Right atrium auricular region (tissue), 2 donors: ENCODE results near the gene AATK. TPM values are rescaled to one million over a fixed set of nuclear protein-coding genes. Genes with fewer than 3 reads are reported as not detected.

Experiments used
- DNase-seq: peaks from one replicate; pipeline ENCODE4 v3.0.0-alpha.2; 2019; ENCODE audit warnings: low spot score
- H3K27ac ChIP-seq, 2 donors: fragments of 200-600 bp; sonication (generic); 1 replicate in 1 of 2; 2 replicates in 1 of 2; pipeline ENCODE4 v1.5.1; 2016 to 2019
- H3K27me3 ChIP-seq, 2 donors: fragments of 200-600 bp; sonication (generic); one replicate each; pipeline versions ENCODE4 v1.5.1 to v1.6.0; 2017 to 2019
- H3K36me3 ChIP-seq: fragments of 200-600 bp; sonication (generic); one replicate; pipeline ENCODE4 v1.5.1; 2016
- H3K4me1 ChIP-seq, 2 donors: fragments of 200-600 bp; sonication (generic); one replicate each; pipeline versions ENCODE4 v1.5.1 to v1.6.0; 2017 to 2019
- H3K4me3 ChIP-seq, 2 donors: fragments of 200-600 bp; sonication (generic); 1 replicate in 1 of 2; 2 replicates in 1 of 2; pipeline ENCODE4 v1.5.1; 2017 to 2019; ENCODE audit warnings: mild to moderate bottlenecking in 1 of 2, moderate library complexity in 1 of 2
- H3K9me3 ChIP-seq, 2 donors: fragments of 200-600 bp; sonication (generic); one replicate each; pipeline ENCODE4 v1.5.1; 2019
- CTCF ChIP-seq, 2 donors: fragments of 200-600 bp; sonication (generic); IDR thresholded peaks; one replicate each; pipeline ENCODE4 v1.5.1; 2019; ENCODE audit warnings: antibody characterized with exemption in 2 of 2
- total RNA-seq, 2 donors: library from RNA; depleted of rRNA; stranded (reverse); fragments of >200 nt; gene quantifications; one replicate each; pipeline ENCODE4 v1.1.0, GENCODE V29; 2016

Gene AATK
- total RNA-seq, 2 donors from 2014 or later = 5.4 to 6.5 TPM

DNA sequence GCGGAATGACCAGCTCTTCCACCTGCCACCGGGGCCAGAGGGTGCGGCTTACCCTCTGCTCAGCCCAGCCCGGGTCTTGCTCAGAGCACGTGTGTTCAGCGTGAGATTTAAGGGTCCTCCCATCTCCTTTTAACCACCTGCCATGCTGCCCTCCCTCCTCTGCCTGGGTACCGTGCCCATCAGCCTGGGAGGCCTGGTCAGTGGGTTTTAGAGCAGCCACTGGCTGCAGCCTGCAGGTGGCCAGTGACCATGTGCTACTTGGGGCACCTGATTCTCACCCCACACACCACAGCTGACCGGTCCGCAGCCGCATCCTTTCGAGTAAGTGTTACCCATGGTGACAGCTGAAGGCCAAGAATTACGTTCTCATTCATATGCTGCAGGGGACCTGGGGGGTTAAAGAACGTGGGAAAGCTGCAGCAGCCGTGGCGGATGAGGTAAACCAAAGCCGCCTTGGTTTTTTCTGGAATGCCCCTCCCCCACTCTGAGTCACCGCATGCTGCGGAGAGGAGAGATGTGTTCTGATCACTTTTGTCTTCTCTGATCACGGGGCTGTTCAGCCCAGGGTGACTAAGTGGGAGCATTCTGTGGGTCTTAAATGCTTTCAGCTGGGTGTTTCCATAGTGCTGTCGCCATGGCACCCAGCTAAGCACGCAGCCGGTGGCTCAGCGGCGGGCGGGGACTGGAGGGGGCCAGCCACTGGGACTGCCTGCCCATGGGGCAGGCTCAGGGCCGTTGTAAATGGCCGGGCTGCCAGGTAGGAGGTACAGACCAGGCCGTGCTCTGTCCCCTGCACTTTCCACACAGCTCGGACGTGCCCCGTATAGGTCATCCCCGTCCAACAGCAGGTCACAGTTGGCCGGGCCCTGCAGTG is 71.3 kb downstream of the AATK start:
- H3K4me1 ChIP-seq = peaks cover 0 to 49% of the 10 kb centered on the region in 2 donors
- no peak overlapping the region for H3K4me3 ChIP-seq
- H3K9me3 ChIP-seq = no peaks in the 10 kb centered on the region
- H3K36me3 ChIP-seq = no peaks in the 10 kb centered on the region
- H3K27me3 ChIP-seq = no peaks in the 10 kb centered on the region
- no peak for TF ChIP-seq CTCF (IDR thresholded peaks at IDR 0.05)
- peak overlapping the region; percentile 52 to 57 for H3K27ac ChIP-seq
- DNase-seq = peak; percentile 82

GRCh38 chr17:81093619-81094508 is 72.2 kb downstream of the AATK start:
- Histone ChIP-seq H3K27me3 (no peaks in the 10 kb centered on the region), H3K4me1 (peaks cover 0 to 49% of the 10 kb centered on the region in 2 donors), H3K4me3 (no peak overlapping the region), H3K36me3 (no peaks in the 10 kb centered on the region), H3K9me3 (no peaks in the 10 kb centered on the region), H3K27ac (peak overlapping the region; percentile 41 to 57)
- DNase-seq = no peak
- TF ChIP-seq CTCF (IDR thresholded peaks at IDR 0.05) = no peak

GRCh38 chr17:81092518-81093095 is 73.4 kb downstream of the AATK start:
- no peak for DNase-seq
- no peak for TF ChIP-seq CTCF (IDR thresholded peaks at IDR 0.05)
- Histone ChIP-seq H3K27me3 (no peaks in the 10 kb centered on the region), H3K4me3 (no peak overlapping the region), H3K4me1 (peaks cover 0 to 42% of the 10 kb centered on the region in 2 donors), H3K27ac (no peak overlapping the region), H3K36me3 (peaks cover 10% of the 10 kb centered on the region), H3K9me3 (no peaks in the 10 kb centered on the region)

DNA sequence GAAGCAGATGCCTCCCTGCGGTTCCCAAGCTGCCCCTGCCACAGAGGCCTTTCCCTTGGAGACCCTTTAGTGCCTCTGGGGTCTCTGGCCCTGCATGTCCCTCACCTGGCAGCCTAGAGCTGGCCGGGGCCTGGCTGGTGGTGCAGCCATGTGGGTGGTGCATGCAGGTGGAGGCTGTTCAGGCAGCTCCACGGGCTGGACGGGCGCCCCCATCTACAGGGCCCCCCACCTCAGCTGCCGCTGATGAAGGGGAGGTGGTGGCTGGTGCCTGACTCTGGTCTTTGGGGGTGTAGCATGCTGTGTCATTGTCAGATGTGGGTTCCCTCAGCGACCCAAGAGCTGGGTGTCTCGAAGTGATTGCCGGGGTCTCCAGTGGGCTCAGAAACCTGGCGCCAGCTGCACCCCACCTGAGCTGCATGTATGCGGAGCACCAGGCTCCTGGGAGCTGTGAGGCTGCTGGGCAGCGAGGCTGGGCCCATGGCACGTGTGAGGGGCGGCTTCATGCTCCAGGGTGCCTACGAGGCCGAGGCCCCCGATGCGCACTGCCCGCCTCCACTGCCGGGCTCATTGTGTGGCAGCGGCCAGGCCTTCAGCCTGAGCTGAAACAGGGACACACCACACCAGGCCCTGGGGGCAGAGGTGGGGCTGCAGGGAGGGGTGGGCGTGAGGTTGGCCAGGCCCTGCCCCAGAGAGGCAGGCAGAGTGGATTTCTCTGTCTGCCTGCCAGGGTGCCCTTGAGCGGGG is 74.1 kb downstream of the AATK start:
- no peak for TF ChIP-seq CTCF (IDR thresholded peaks at IDR 0.05)
- H3K36me3 ChIP-seq = peaks cover 16% of the 10 kb centered on the region
- peaks cover 0 to 35% of the 10 kb centered on the region in 2 donors for H3K4me1 ChIP-seq
- no peaks in the 10 kb centered on the region for H3K27me3 ChIP-seq
- no peaks in the 10 kb centered on the region for H3K9me3 ChIP-seq
- no peak overlapping the region for H3K4me3 ChIP-seq
- H3K27ac ChIP-seq = no peak overlapping the region
- no peak for DNase-seq

DNA sequence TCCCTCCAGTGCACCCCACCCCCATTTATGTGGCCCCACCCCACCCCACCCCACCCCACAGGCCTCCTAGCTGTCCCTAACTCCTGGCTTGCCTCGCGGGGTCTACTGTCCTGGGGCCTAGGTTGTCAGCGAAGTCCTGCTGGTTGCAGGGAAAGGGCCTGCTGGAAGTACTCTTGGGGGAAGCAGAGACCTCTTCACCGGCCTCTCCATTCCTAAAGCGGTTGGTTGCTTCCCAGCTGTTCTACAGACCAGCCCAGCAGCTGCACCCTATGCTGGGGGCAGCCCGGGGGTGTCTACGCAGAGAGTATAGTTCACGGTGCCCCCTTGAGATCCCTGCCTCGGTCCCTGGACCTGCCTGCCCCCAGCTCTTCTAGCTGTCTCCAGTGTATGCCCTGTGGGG is 74.9 kb downstream of the AATK start:
- H3K27ac ChIP-seq = no peak overlapping the region
- no peak for TF ChIP-seq CTCF (IDR thresholded peaks at IDR 0.05)
- no peak overlapping the region for H3K4me3 ChIP-seq
- no peaks in the 10 kb centered on the region for H3K27me3 ChIP-seq
- H3K36me3 ChIP-seq = peaks cover 23% of the 10 kb centered on the region
- H3K9me3 ChIP-seq = no peaks in the 10 kb centered on the region
- DNase-seq = no peak
- H3K4me1 ChIP-seq = peaks cover 0 to 27% of the 10 kb centered on the region in 2 donors
